C4-2B (cell line): ENCODE data around the gene FCN1.

Experiments
- CTCF ChIP-seq: fragments of 450-650 bp; conservative IDR thresholded peaks from 2 replicates; pipeline ENCODE4 v1.5.1; 2017; ENCODE audit warnings: mild to moderate bottlenecking
- ZFX ChIP-seq: fragments of 450-650 bp; IDR thresholded peaks from 2 replicates; pipeline ENCODE4 v1.6.1; 2017

GRCh38 chr9:134950386-134951210 is 32.9 kb upstream of the FCN1 start:
- no peak for TF ChIP-seq CTCF
- TF ChIP-seq ZFX = no peak
